HepG2 (cell line): Measurements from ENCODE around the gene DYNC1LI1. TPM values are rescaled to one million over a fixed set of nuclear protein-coding genes. Genes with fewer than 3 reads are reported as not detected.

Experiments used
- AKNA ChIP-seq: sonication (generic); formaldehyde crosslinking; IDR thresholded peaks from 2 replicates; pipeline ENCODE4 v1.4.0; 2020; ENCODE audit warnings: missing genetic modification reagents, borderline replicate concordance
- CREBL2 ChIP-seq: sonication (generic); formaldehyde crosslinking; IDR thresholded peaks from 2 replicates; pipeline ENCODE4 v1.8.1; 2023; ENCODE audit warnings: missing genetic modification reagents, mild to moderate bottlenecking, borderline replicate concordance
- E2F1 ChIP-seq: sonication (generic); formaldehyde crosslinking; IDR thresholded peaks from 2 replicates; pipeline ENCODE4 v1.5.0; 2020; ENCODE audit warnings: missing genetic modification reagents
- ETV5 ChIP-seq: IDR thresholded peaks from 2 replicates; pipeline ENCODE4 v1.6.1; 2018; ENCODE audit warnings: missing biosample characterization, missing genetic modification reagents, inconsistent platforms, borderline replicate concordance
- FOXK2 ChIP-seq: fragments of 450-650 bp; IDR thresholded peaks from 2 replicates; pipeline ENCODE4 v1.6.1; 2016
- HES4 ChIP-seq: sonication (generic); formaldehyde crosslinking; IDR thresholded peaks from 2 replicates; pipeline ENCODE4 v1.9.0; 2021; ENCODE audit warnings: mild to moderate bottlenecking, missing genetic modification reagents, borderline replicate concordance
- IRF9 ChIP-seq: sonication (generic); formaldehyde crosslinking; IDR thresholded peaks from 2 replicates; pipeline ENCODE4 v1.8.0; 2022; ENCODE audit warnings: missing genetic modification reagents, mild to moderate bottlenecking, borderline replicate concordance
- MLLT10 ChIP-seq: sonication (generic); formaldehyde crosslinking; IDR thresholded peaks from 2 replicates; pipeline ENCODE4 v1.4.0; 2020; ENCODE audit warnings: missing genetic modification reagents
- MTA3 ChIP-seq: sonication (generic); formaldehyde crosslinking; IDR thresholded peaks from 2 replicates; pipeline ENCODE4 v1.4.0; 2020; ENCODE audit warnings: missing genetic modification reagents
- NCOA2 ChIP-seq: sonication (generic); formaldehyde crosslinking; IDR thresholded peaks from 2 replicates; pipeline ENCODE4 v1.8.0; 2022; ENCODE audit warnings: inconsistent platforms
- PAF1 ChIP-seq: IDR thresholded peaks from 2 replicates; pipeline ENCODE4 v1.6.1; 2016; ENCODE audit warnings: missing genetic modification reagents, missing compliant biosample characterization
- RAD51 ChIP-seq: fragments of 450-650 bp; IDR thresholded peaks from 2 replicates; pipeline ENCODE4 v1.6.1; 2016; ENCODE audit warnings: borderline replicate concordance
- SRSF9 ChIP-seq: fragments of 200-400 bp; formaldehyde crosslinking; IDR thresholded peaks from 2 replicates; pipeline ENCODE4 v1.6.1; 2018; ENCODE audit warnings: borderline replicate concordance, mild to moderate bottlenecking, low read depth, low read length; ENCODE audit not compliant: insufficient read depth, poor library complexity, severe bottlenecking
- YEATS4 ChIP-seq: sonication (generic); formaldehyde crosslinking; IDR thresholded peaks from 2 replicates; pipeline ENCODE4 v1.4.0; 2020; ENCODE audit warnings: missing genetic modification reagents, borderline replicate concordance
- ZBTB43 ChIP-seq: sonication (generic); formaldehyde crosslinking; conservative IDR thresholded peaks from 2 replicates; pipeline ENCODE4 v1.4.0; 2020; ENCODE audit warnings: missing genetic modification reagents
- ZKSCAN5 ChIP-seq: sonication (generic); formaldehyde crosslinking; IDR thresholded peaks from 2 replicates; pipeline ENCODE4 v1.5.1; 2020; ENCODE audit warnings: mild to moderate bottlenecking, missing genetic modification reagents
- ZNF10 ChIP-seq: sonication (generic); formaldehyde crosslinking; IDR thresholded peaks from 2 replicates; pipeline ENCODE4 v1.4.0; 2020; ENCODE audit warnings: mild to moderate bottlenecking, low read depth, missing genetic modification reagents, borderline replicate concordance
- ZNF207 ChIP-seq: fragments of 450-650 bp; IDR thresholded peaks from 2 replicates; pipeline ENCODE4 v1.6.1; 2016; ENCODE audit warnings: antibody characterized with exemption, borderline replicate concordance
- polyA plus RNA-seq, 8 experiments: library from polyadenylated mRNA; depleted of rRNA in 3 of 8; stranded (reverse) in 7 of 8; unstranded in 1 of 8; fragments of >200 nt; fragmentation: Illumina TruSeq in 4 of 8; extraction: Trizol in 4 of 8; gene quantifications; 2 replicates each; pipeline versions ENCODE4 v1.2.1 to v1.2.3, GENCODE V29; 2011 to 2016; ENCODE audit warnings: low read depth in 4 of 8, missing spikeins in 1 of 8, mixed read lengths in 1 of 8; ENCODE audit not compliant: insufficient read depth in 1 of 8
- total RNA-seq, 5 experiments: library from RNA; depleted of rRNA; stranded (reverse); fragments of >200 nt; fragmentation: Illumina TruSeq; extraction: Trizol; gene quantifications; 2 replicates each; pipeline ENCODE4 v1.2.3, GENCODE V29; 2016; ENCODE audit warnings: low read depth in 1 of 5

DYNC1LI1 gene
- total and polyA plus RNA-seq, 2 of the 13 experiments (the other 11 are each of a cell fraction or from before 2014, with no cell fraction given): 13.4 to 37.1 TPM

GRCh38 chr3:32569540-32570420, 878 bp downstream of the DYNC1LI1 start (continued):
- TF ChIP-seq YEATS4 (no peak; the same call in 1 of the 2 replicates), SRSF9 (no peak), ZNF10 (no peak), E2F1 (no peak), MLLT10 (no peak), CREBL2 (CRISPR knock-in tag) (no peak), FOXK2 (no peak), PAF1 (no peak), AKNA (CRISPR knock-in tag) (no peak; the same call in 1 of the 2 replicates), HES4 (CRISPR knock-in tag) (no peak), NCOA2 (CRISPR knock-in tag) (no peak; the same call in 1 of the 2 replicates), ZKSCAN5 (CRISPR knock-in tag) (no peak), ZNF207 (no peak), RAD51 (no peak), IRF9 (no peak; the same call in 1 of the 2 replicates), ZBTB43 (CRISPR knock-in tag) (no peak; the same call in 1 of the 2 replicates), MTA3 (no peak), ETV5 (CRISPR knock-in tag) (no peak)
